GM21576 (cell line): ENCODE measurements around the gene CNNM3.

Experiments used
- ATAC-seq: cut with Tn5 transposase; IDR thresholded peaks from one replicate; pipeline ENCODE4 v1.9.1; 2021; ENCODE audit warnings: mild to moderate bottlenecking, moderate library complexity; ENCODE audit not compliant: unreplicated experiment

CNNM3 gene

DNA sequence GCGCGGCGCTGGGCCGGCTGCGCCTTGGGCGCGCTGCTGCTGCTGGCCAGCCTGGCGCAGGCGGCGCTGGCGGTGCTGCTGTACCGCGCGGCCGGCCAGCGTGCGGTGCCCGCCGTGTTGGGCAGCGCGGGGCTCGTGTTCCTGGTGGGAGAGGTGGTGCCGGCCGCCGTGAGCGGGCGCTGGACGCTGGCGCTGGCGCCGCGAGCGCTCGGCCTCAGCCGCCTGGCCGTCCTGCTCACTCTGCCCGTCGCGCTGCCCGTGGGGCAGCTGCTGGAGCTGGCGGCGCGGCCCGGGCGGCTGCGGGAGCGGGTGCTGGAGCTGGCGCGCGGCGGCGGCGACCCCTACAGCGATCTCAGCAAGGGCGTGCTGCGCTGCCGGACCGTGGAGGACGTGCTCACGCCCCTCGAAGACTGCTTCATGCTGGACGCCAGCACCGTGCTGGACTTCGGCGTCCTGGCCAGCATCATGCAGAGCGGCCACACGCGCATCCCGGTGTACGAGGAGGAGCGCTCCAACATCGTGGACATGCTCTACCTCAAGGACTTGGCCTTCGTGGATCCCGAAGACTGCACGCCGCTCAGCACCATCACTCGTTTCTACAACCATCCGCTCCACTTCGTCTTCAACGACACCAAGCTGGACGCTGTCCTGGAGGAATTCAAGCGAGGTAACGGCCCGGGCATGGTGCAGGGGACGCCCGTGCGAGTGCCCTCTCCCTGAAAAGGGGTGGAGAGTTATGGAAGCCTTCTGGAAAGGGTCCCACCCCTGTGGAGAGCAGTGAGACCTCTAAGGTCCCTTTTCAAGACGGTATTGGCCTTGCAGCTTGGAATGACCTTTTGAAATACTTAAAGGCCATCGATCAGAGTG lies 1.0 kb downstream of the CNNM3 start:
- ATAC-seq: no peak

DNA sequence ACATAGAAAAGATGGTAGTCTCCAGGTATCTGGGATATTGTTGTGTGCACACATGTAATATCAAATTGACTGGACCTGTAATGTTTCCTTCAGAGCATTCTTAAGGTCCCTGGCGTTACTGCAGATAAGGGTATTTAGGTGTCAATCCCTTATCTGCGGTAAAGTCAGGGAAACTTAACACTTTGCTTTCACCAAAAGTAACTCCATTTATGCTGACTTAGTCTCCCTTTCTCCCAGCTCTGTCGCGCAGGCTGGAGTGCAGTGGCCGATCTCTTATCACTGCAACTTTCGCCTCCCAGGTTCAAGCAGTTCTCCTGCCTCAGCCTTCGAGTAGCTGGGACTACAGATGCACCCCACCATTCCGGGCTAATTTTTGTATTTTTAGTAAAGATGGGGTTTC lies 1.8 kb downstream of the CNNM3 start:
- no peak for ATAC-seq

DNA sequence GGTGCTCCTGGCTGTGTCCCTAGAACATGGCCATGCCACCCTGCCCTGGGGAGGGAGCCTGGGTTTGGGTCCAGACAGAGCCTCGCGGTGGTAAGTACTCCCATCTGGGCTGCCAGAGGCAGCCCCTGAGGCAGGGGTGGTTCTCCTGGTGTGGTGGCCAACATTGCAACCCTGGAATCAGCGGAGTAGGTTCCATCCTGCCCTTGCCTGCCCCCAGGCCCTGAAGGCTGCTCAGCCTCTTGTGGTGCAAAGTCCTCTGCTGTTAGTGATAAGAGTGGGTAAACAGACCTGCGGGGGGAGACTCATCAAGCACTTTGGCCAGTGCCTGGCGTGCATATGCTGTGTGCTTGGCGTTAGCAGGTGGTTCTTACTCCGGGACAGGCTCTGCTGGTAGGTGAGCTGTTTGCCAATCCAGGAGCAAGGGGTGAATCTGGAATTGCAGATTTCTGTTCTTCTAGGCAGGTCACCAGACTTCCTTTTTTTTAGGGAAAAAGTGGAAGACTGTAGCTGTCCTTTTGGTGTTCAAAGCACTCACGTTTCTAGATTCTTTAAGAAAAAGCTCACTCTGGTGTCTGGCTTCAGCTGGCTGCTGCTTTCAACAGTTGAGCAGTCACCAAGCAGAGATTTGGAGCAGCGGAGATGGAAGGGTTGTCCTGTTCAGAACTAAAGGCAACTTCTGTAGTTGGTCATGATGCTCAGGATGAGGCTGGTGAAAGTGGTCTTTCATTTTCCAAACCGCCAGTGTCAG lies 3.2 kb downstream of the CNNM3 start:
- ATAC-seq: no peak

DNA sequence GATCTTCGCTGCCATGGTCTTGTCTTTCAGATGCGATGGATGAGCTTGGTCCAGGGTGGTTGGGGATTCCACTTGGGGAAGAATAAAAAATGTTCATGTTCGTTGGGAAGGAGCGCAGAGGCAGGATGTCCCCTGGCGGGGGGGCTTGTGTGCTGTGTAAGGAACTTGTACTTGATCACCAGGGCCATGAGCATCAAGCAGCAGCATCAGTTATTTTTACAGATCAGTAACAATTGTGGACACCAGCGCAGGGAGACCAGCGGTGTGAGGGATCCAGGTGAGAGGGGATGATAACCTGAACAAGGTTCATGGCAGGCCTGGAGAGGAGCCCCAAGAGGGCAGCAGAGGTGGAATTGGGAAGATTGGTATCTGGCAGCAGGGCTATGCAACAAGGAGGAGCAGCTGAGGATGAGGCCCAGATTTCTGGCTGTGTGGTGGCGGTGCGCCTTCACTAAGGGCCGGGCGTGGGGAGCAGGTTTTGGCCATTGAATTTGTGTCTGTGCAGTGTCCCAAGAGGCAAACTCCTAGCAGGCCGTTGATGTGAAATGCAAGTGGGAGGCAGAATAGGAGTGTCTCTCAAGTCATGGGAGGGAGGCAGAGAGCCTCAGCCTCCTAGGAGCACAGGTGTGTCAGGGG lies 3.9 kb downstream of the CNNM3 start:
- no peak for ATAC-seq

DNA sequence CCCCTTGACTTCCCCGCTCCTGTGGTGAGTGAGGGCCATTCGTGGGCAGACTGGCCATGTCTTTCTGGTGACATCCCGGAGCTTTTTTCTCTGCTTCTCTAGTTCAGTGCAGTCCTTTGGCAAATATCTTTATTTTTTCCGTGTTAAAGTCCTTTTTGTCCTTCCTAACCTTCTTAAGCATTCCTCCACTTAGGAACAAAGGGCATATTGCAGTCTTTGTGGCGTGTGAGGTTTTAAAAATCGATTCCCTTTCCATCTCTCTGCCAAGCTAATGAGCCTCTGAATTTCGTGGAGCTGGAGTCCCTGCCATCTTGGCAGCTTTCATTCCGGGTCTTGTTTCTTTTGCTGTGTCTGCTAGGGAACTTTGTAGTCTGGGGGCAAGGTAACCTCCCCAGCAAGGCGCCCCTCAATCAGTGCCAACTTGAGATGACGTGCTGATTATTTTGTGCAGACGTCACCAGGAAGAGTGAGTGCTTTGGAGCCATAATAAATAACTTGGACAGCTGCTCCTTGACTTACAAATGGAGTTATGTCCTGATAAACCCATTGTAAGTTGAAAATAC lies 5.1 kb downstream of the CNNM3 start:
- no peak for ATAC-seq

DNA sequence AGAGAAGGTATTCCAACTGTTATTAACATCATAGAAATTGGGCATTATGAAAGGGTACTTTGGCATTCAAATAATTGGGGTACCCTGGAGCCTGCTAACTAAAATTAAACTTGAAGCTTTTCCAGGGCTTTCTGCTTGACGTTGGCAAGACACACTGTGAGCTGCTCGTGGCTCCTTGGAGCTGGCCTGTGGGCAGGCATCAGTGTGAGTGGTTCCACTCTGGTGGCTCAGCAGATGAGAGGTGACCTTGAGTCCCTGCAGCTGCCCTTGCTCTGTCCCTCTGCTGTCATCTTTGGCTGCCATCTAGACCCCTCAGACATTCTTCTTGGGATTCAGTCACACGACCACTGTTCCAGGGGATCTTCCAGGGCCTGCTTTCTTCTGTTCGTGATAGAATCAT lies 6.7 kb downstream of the CNNM3 start:
- no peak for ATAC-seq

DNA sequence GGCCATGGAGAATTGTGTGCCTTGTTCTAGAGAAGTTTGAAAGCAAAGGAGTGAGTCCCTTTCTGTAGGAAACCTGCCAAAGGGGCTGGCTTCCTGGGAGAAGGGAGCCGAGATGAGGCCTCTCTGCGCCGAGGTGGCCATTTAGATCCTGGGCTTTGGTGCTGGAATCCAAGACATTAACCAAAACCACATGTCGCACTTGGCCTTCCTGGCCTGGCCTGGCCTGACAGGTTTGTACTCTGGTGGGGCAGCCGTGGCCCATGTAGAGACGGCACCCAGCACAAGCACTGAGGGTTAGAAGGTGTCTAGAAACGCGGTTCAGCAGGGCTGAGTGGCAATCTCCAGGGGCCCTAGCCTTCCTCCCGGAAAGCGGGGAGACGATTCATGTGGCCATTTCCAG lies 7.1 kb downstream of the CNNM3 start:
- no peak for ATAC-seq

DNA sequence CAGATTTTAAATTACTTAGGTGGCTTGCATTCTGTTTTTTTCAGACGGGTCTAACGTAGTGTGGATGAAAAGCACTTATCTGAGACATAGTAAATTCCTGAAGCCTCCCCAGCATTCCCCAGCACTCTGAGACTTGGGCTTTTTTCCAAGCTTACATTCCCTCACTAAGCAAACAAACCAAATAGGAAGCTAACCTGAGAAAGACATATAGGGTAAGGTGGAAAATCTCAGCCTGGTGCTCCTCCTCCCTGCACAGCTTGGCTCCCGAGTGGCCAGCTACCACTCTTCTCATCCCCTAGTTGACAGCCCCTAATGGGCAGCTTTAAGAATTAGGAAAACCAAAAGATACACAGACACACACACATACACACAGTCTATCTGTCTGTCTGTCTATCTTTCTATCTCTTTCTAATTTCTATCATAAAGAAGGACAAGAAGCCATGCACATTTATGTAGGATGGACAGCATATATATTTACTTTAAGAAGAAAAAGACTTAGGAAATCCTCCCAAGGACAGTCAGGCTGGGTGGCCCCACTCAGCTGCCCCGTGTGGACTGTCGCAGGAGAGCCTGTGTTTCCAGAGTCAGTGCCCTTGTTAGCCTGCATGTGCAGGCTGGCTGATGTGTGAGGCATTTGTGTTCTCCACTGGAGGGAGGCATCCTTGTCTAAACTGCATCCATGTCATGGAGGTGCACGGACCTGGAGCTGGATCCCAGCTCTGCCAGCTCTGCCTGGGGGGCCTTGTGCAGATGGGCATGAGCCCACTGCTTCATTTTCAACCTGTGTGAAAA lies 8.2 kb downstream of the CNNM3 start:
- no peak for ATAC-seq

DNA sequence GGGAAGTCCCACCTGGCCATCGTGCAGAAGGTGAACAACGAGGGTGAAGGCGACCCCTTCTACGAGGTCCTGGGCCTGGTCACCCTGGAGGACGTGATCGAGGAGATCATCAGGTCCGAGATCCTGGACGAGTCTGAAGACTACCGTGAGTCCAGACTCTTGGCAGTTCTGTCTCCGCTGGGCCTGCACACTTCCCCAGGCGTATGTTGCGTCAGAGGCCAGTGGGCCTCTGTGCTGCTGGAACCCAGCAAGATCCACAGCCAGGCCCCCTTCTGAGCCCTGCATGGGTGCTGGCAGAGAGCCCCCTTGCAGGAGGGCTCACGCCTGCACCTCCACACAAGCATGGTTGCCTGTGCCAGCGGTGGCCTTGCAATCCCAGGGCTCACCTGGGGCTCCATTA lies 9.0 kb downstream of the CNNM3 start:
- ATAC-seq: no peak

DNA sequence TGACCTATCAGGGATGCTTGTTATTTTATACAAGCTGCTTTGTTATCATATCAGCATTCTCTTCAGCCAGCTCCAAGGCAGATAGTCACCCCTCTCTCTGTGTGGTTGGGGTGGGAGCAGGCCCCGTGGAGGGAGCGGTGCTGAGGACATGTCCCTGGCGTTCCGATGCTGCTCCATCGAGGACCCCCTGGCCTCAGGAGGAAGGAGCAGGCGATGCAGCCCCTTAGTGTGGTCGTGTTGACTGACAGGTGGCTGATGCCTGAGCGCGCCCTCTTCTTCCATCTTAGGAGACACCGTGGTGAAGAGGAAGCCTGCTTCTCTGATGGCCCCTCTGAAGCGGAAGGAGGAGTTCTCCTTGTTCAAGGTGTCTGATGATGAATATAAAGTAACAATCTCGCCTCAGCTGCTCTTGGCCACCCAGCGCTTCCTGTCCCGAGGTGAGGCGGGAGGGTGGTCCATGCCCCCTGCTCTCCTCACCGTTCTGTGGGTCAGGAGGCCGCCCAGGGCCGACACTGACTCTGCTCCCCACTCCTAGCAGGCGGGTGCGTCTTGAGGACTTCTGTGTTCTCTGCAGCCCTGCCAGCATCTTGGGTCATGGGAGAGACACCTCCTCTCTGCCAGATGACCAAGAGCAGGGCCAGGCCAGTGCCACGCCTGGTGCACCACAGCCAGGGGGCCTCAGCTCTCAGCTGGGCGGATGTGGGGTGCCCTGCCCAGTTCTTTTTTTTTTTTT lies 10.6 kb downstream of the CNNM3 start:
- ATAC-seq: no peak

DNA sequence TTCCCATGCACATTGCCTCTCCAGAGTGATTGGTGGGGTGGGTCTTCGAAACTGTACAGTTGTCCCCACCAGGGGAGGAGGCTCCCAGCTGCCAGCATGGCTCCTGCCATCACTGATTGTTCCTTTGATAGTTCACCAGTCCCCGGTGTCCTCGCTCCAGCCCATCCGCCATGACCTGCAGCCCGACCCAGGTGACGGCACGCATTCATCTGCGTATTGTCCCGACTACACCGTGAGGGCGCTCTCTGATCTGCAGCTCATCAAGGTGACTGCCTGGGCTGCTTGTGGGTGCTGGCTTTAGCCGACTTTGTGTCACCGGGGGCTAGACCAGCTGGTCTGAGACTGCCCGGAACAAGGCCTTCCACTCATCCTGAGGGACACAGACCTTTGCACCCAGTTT lies 12.4 kb downstream of the CNNM3 start:
- ATAC-seq: no peak

DNA sequence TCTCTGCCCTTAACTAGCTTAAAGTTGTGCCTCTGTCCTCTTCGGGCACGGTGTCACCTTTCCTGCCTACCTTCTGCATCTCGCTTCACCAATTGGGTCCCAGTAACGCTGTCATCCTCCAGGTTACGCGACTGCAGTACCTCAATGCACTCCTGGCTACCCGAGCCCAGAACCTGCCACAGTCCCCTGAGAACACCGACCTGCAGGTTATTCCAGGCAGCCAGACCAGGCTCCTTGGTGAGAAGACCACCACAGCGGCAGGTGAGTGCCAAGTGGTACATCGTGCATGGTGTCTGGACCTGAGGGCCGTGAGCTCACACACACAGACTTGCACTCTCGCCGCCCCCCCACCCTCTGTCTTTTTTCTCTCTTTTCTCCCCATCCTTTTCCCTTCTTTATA lies 12.8 kb downstream of the CNNM3 start:
- no peak for ATAC-seq

DNA sequence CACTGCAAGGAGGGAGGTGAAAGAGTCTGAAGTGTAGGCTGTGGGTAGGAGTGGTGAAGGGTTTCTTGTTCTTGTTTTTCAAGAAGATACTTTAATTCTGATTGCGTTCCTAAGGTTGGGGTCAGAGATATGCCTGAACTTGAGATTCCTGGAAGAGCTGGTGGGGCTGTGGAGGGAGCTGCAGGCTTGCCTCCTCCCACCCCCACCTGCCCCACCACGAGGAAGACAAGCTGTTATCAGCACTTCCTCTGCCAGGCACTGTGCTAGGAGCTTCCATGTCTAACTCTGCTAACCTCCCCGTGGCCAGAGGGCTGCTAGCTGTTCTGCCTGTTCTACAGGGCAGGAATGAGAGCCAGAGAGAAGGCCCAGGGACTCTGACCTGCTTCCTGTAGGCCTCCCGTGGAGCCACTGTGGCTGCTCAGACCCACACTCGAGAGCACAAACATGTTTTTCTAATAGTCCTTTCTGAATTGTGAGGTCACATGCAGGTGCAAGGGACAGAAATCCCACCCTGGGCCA lies 14.0 kb downstream of the CNNM3 start:
- no peak for ATAC-seq

DNA sequence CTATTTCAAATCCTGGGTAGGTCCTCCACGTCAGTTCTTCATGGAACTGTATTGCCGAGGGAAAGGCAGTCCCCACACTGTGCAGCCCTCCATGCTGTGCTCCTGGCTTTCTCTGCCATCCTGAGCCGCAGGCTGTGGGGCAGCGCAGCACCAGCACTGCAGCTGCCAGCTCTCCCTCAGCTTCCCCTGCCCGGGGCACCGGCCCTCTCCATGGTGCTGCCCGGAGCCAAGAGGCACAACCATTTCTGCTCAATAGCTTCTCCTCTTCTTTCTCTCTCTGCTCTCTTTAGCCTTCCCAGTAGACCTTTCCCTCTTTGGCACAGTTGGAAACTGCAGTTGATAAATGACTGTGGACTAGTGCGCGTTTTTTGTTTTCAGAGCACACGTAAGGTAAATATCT lies 15.6 kb downstream of the CNNM3 start:
- no peak for ATAC-seq

DNA sequence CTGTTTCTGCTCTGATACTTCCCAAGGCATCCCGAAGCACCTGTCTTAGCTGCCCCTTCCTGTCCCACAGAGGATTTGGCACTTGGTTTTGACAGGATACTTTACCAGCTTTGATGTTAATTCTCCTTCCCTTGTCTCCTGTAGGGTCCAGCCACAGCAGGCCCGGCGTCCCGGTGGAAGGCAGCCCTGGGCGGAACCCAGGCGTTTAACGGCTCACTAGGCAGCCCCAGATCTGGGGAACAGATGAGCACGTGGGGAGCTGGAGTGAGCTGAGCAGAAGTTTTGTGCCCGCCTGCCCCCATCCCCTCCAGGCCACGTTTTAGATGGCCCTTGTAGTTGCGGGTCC lies 16.3 kb downstream of the CNNM3 start:
- no peak for ATAC-seq

DNA sequence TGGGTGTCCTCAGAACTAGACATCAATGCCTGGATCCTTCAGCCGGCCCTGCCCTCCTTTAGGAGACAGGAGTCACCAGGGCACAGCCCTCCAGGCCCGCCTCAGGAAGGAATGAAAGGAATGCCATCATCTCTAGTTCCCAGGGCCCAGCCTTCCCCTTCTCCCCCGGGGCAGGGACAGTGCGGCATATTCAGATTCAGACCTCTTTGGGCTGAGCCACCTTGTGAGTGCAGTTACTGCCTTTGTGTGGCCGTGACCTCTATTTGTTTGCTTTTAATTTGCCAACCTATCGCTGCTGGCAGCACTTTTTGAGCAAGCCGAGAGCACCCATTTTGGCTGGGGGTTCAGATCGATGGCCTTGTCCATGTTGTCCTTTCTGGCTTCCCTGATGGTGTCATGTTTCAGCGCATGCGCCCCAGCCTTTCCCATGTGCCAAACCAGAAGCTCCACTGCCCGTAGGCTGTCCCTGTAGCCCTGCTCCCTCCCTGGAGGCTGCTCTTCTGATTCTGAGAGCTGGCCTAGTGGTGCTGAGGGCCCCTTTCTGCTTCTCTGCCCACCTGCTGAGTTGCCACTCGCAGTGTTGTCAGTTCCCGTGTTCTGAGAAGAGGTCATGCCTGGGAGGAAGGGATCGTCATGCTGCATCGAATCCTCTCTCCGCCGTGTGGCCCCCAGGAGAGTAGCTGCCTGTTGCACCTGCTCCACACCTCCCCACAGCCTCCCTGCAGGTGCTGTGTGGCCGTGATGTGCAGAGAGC lies 16.9 kb downstream of the CNNM3 start:
- ATAC-seq: no peak

DNA sequence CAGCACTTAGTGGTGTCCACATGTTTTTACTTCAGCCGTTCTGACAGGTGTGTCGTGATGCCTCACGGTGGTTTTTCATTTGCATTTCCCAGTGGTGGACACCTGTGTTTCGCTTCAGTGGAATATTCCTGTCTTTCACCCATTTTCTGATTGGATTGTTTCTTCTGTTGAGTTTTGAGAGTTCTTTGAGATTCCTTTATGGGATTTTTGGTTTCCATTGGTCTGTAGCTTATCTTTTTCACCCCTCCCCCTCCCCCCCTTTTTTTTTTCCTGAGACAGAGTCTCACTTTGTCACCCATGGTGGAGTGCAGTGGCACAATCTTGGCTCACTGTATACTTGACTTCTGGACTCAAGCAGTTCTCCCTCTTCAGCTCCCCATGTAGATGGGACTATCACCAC lies 19.8 kb downstream of the CNNM3 start:
- ATAC-seq: no peak

DNA sequence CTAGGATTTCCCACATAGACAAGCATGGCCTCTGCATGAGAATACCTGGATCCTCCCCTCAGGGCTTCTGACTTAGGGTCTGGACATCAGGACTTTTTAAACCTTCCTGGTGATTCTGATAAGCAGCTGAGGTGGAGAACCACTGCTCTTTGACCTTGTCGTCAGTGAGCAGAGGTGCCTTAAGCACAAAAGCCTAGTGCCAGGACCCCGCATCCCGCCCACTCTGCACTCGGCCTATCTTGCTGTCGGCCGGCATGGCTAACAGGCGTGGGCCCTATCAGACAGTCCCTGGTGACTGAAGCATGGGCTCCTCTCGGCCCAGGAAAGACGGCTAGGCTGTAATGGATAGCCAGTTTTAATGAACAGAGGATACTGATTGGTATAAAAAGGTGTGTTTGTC lies 21.5 kb downstream of the CNNM3 start:
- ATAC-seq: no peak
